Islet precursor cell (in vitro differentiated cells): Measurements from ENCODE around the gene ONECUT3.

ENCODE experiments used
- DNase-seq: peaks from one replicate; pipeline ENCODE4 v3.0.0-alpha.2; 2018

ONECUT3 gene

DNA sequence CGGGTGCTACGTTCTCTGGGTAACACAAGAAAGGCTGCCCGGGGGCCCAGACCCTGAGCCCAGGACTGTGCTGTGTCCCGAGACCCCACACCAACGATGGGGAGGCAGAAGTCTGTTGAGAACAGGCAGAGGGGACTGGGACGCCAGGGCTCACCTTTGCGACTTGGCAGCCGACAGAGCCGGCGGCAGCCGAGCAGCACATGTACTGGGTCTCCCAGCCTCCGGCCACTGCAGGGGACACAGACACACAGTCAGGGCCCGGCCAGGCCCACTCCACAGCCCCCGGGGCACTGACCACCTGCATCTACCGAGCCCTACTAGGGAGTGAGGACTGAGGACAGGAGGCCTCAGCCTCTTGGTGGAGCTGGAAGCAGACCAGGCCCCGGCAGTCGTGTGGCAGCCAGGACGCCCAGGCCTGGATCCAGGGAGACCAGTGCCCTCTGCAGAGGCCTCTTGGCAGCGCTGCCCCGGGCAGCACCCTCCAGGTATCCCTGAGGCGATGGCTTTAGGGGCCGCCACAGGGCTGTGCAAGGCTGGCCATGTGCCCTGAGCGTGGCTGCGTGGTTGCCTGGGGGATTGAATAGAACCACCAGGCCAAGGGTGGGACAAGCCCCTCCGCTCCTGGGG is 64.4 kb downstream of the ONECUT3 start:
- no peak for DNase-seq

DNA sequence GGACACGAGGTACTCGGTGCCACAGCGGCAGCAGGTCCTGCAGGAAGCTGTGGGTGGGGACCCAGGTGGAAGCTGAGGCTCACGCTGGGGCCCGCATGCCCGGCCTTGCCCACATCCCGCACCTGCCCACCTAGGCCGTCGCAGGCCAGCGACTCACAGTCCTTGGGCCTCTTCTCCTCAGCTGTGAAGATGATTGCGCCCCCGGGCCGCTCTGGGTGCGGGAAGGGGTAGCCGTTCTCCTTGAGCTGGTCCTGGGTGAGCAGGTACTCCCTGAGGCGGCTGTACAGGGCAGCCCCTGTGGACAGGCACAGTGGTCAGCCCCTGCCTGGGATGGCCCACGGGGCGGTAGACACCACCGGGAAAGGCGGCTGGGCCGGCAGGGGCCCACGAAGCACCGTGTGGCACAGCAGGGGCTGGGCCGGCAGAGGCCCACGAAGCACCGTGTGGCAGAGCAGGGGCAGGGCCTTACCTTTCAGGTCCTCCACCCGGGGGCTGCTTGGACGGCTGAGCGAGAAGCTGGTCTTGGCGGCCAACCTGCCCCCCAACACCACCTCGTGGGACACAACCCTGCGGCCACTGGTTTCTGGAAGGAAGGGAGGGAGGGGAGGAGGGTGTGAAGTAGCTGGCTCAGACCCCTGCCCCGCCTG is 65.4 kb downstream of the ONECUT3 start:
- DNase-seq, result no peak

DNA sequence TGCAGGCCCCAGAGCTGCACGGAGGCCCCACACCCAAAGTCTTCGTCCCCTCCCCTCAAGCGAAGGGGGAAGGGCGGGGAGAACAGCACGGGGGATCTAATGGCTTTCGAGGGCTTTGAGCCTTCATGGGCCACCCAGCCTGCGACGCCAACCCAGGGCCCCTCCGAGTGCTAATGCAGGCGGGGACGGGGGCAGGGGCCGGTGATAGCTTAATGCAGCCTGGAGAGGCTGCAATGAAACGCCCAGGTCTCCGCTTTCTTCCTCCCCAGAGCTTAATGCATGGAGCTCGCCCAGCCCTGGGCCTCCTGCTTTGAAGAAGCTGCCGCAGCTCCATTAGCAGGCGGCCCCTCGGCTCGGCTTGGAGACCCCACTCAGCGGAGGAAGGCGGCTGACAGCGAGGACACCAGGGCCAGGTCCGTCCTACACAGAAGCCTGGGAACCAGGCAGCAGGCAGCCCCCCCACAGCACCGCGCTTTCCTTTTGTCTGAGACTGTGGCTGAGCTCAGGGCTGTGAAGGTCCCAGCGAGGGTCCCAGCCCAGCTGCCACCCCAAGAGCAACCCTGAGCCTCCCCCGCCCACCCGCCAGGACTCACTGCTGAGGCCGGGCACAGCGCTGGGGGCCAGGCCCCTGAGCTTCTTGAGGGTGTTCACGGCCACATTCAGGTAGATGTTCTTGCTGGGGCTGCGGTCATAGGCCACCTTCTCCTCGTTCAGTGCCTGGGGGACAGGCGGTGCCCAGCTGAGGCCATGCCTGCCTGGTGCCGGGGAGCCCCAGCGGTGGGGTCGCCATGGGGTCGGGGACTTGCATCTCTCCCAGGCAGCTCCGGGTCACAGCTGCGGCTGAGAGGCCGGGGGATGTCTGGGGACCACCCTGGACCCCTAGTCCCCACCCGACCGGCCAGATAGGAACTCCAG is 66.3 kb downstream of the ONECUT3 start:
- DNase-seq, result no peak

DNA sequence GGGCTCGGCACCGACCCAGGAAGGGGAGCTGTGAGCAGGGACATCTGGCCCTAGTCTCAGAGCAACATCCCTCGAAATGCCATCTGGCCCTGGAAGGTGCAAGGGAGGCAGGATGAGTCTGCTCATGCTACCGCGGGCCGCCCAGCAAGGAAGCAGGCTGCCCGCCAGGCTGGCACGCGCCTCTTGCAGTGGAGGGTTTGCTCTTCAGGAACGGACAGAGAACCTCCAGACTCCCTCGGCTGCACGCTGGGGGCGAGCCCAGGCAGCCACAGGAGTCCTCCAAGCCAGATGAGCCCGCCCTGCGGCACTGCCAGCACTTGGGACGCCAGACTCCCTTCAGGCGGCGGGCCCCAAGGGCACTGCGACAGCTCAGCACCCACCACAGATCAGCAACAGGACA is 68.9 kb downstream of the ONECUT3 start:
- no peak for DNase-seq

DNA sequence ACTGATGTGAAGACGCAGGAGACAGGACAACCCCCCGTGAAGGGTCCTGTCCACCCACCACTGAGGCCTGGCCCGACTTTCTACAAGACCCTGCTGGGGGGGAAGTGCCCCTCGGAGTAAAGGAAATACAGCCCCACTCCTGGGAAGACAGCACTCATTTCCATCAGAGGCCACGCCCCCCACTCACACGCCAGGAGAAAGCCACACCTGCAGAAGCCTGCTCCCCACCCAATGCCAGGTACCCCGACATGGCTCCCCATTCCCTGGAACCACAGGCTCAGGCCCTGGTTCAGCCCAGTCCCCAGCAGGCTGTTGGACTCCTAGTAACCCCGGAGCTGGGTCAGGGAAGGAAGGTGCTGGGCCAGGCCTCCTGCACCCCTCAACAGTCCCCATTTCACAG is 69.7 kb downstream of the ONECUT3 start:
- no peak for DNase-seq

DNA sequence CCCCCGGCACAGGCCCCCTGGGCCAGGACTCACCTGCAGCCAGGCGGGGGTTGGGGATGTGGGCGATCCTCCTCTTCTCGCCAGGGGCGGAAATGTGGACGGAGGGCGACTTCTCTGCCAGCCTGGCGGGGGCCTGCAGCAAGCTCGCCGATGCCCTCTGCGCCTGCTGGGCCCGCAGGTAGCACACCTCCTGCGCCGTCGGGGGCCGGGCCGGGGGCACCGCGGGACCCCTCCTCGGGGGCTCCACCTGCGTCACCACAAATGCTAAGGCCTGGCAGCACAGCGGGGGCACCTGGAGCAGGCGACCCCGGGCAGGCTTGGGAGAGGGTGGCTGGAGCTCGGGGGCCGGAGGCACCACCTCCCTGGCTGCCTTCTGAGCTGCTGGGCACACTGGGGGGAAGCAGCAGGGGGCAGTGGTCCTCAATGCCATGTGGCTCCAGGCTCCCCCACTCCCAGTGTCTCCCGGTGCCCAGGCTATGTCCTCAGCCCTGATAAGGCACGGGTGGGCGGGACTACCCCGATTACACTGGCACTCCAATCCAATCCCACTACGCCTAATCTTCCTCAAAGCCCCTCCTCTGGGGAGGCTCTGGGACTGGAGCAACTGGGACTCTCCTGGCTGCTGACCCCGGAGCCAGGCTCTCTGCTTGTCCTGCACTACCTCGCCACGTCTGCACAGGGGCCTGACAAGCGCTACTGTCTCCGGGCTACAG is 70.4 kb downstream of the ONECUT3 start:
- DNase-seq, result no peak

DNA sequence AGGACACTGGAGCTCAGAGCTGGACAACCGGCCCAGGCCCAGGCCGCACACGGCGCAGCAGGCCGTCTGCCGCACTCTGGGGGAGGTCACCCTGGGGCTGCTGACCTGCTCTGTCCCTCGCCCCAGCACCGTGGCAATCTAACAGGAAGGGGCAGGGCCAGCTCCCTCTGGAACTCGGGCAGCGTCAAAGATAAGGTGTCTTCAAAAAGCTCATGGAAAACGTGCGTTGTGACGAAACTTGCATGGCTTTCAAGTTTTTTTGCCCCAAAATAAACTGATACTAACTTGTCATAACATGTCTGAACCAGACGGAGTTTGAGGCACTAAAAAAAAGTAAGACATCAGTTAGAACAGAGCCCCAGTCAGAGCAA is 70.9 kb downstream of the ONECUT3 start:
- DNase-seq, result no peak

DNA sequence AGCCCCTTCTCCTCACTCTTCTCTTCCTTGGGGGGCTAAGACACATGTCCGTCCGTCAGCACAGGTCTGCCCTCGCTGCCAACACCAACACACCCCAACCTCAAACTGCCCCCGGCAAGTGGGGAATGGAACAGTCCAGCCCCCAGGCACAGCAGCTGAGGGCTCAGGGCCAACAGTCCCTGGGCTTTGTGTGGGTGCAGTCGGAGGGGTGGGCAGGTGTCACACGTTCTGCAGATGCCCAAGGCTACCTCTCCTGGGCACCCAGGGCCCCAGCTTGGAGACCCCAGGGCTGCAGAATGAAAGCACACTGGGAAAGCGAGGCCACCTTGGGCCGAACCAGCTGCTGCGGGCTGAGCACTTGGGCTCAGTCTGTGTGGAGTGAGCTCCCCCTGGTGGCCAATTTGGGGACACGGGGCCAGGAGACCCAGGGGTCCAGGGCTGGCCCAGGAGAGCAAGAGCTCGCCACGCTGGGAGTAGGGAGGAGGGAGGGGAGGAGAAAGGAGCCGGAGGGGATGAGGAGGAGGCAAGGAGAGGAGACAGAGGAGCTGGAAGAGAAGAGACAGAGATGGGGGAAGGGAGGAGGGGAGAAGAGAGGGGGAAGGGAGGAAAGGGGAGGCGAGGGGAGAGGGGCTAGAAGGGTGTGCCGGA is 72.7 kb downstream of the ONECUT3 start:
- peak; percentile 89 for DNase-seq

DNA sequence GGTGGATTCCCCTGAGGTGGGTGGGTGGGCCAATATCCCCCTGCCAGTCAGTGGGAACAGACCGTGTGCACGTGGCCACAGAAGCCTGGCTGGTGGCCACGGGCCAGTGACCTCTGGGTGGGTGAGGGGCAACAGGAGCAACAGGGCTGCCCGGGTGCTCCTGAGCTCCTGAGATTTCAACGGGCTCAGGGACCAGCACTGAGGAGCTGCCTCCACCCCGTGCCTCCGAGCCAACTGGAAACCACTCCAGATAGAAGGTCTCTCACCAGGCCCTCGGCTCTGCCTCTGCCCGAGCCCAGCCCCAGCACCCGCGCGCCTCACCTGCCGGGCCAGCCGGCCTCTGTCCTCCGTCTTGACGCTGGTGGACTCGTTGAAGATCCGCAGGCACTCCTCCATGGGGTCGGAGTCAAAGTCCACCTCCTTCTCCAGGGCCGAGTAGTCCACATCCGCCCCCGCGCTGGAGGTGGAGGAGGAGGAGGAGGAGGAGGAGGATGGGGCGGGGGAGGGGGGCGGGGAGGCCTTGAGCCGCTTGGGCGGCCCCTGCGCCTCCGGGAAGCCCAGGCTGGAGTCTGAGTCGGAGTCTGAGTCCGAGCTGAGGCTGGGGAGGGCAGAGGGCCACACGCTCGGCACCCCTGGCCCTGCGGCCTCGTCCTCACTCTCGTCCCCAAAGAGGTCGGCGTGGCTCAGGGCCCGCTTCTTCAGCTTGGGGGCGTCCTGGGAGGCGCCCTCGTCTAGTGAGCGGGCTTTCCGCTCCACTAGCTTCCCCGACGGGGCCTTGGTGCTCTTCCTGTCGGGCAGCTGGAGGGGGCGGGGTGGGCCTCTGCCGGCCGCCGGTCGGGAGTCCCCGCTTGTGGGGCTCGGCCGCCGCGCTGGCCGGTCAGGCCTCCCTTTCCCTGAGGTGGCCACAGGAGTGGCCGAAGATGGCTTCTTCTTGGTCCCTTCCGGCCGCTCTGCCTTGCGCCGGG is 73.5 kb downstream of the ONECUT3 start:
- peak; percentile 79 for DNase-seq

DNA sequence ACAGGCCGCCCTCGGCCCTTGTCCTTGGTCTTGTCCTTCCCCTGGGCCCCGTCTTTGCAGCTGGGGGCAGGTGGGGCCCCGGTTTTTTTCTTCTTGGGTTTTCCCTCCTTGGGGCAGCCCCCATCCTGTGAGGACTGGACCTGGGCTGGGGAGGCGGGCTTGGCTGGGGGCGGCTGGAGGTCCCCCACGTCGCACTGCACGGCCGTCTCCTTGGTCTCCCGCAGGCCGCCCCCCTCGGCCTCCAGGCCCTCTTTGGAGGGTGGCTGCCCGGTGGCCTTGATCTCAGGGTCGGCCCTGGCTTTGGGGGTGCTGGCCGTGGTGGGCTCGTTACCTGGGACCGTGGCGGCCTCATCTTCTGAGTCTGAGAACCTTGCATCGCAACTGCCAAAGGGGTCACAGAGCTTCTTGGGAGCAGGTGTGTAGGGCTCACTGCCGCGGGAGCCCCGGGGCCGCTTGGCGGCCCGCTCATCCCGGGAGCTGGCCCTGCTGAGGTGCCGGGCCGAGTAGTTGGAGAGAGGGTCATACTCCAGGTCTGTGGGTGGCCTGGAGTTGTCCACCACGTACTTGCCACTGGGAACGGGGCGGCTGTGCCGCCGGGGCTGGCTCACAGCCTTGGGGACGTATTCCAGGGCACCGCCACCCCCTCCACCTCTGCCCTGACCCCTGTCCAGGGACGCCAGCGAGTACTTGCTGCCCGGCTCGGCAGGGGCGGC is 74.4 kb downstream of the ONECUT3 start:
- DNase-seq, result no peak

DNA sequence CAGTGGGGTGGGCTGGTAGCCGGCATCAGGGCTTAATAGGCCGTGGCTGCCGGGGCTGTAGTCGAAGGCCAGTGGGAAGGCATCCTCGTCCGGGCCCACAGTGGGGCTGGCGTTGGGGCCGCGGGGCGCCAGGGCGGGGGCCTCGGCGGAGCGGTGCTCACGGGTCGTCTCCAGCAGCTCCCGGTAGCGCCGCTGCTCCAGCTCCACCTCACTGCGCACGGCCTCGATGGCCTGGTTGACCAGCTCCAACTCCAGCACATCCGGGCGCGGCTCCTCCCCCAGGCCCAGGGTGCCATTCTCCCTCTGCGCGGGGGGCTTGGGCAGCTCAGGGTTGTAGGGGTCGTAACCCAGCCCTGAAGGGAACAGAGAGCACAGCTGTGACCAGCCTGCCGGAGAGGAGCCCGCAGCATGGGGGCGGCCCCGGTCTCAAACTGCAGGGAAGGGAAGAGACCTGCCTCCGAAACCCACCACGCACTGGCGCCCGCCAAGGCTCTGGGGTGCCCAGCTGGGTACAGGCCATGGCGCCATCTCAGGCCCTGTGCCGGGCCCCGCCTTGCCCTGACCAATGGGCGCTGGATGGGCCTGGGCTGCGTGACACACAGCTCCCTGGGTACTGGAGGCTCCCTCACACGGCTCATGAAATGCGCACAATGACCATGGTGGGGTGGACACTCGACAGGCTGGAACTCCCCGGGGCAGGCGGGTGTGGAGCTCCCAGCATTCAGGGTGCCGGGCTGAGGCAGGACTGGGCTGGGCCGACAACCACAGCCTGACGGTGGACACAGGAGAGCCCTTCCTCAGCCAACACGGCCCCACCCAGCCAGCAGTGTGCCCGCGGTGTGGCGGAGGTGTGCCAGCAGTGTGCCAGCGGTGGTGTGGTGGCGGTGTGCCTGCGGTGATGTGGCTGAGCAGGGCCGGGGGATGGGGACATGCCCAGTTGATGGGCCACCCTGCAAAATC is 75.3 kb downstream of the ONECUT3 start:
- DNase-seq, result no peak

DNA sequence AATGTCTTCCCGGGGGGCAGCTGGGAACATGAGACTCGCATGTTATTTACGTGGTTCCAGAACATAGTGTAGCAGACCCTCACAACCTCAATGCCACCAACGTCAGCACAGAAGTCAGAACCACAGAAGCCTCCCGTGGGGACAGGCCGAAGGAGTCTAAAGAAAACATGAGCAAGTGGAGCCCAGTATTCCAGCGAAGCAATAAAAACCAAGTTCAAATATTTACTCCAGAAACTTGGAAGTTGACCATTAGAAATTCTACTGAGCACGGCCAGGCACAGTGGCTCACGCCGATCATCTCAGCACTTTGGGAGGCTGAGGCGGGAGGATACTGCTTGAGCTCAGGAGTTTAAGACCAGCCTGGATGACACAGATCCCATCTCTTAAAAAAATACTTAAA is 76.7 kb downstream of the ONECUT3 start:
- DNase-seq, result no peak

DNA sequence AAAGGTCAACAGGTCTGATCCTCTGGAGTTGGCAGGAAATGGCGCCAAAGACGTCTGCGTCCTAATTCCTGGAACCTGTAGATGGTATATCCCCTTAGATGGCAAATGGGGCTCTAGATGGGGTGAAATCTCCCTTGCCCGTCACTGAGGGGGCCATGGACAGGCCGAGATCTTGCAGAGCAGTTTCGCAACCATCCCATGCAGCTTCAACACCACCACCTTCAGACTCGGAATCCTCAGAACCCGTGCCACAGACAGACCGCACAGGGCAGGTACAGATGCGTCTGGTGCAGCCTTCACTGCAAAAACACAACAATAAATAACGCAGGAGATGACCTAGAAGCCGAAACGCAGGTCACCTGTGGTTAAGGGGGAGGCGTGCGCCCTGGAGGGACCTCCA is 77.3 kb downstream of the ONECUT3 start:
- DNase-seq, result no peak
